GM19238 (cell line): ENCODE results near the gene MPND.
"Not testable (repeated sequence)": the region's sequence is repeated elsewhere in the genome, so short reads cannot be mapped to it uniquely, and the experiment has no call there.

Experiments
- DNase-seq: peaks from one replicate; pipeline ENCODE4 v3.0.0; 2011; ENCODE audit warnings: low spot score; ENCODE audit not compliant: insufficient read length

The MPND gene

GRCh38 chr19:4346020-4346383, 2.6 kb downstream of the MPND start:
- no peak for DNase-seq

GRCh38 chr19:4347521-4347920, 4.2 kb downstream of the MPND start:
- no peak for DNase-seq

GRCh38 chr19:4349225-4349624, 5.9 kb downstream of the MPND start:
- DNase-seq = not testable (repeated sequence)

GRCh38 chr19:4350111-4350510, 6.7 kb downstream of the MPND start:
- DNase-seq = no peak

- DNase-seq = no peak
Observed at GRCh38 chr19:4350726-4351125, 7.4 kb downstream of the MPND start.

GRCh38 chr19:4352701-4353121, 9.3 kb downstream of the MPND start:
- DNase-seq = no peak

GRCh38 chr19:4354282-4354681, 10.9 kb downstream of the MPND start:
- DNase-seq = no peak

GRCh38 chr19:4354897-4355296, 11.5 kb downstream of the MPND start:
- DNase-seq = no peak

GRCh38 chr19:4357095-4357797, 13.9 kb downstream of the MPND start:
- no peak for DNase-seq

GRCh38 chr19:4357921-4358326, 14.6 kb downstream of the MPND start:
- no peak for DNase-seq

- no peak for DNase-seq
Observed at GRCh38 chr19:4358709-4359626, 15.6 kb downstream of the MPND start.

GRCh38 chr19:4359627-4360000, 16.3 kb downstream of the MPND start:
- no peak for DNase-seq

- DNase-seq = no peak
Observed at GRCh38 chr19:4360081-4360569, 16.8 kb downstream of the MPND start.

GRCh38 chr19:4360641-4361151, 17.3 kb downstream of the MPND start:
- no peak for DNase-seq

- no peak for DNase-seq
Observed at GRCh38 chr19:4361152-4362046, 18.0 kb downstream of the MPND start.

GRCh38 chr19:4362101-4362828, 18.9 kb downstream of the MPND start:
- no peak for DNase-seq

- DNase-seq = no peak
Observed at GRCh38 chr19:4362831-4363545, 19.6 kb downstream of the MPND start.

GRCh38 chr19:4363571-4364304, 20.4 kb downstream of the MPND start:
- DNase-seq = no peak

GRCh38 chr19:4365341-4365740, 22.0 kb downstream of the MPND start:
- DNase-seq = no peak
